Caco-2 (cell line): ENCODE data around the gene CHSY3. TPM values are rescaled to one million over a fixed set of nuclear protein-coding genes. Genes with fewer than 3 reads are reported as not detected.

ENCODE experiments used
- BruUV-seq: library from RNA; stranded (reverse); fragments of 400-500 nt; replicated peaks from 2 replicates; lab custom pipeline; 2021; lab: Mats Ljungman, UMichigan
- CTCF ChIA-PET: fragments of 300-600 bp; sonication (Branson Sonifier 250); formaldehyde crosslinking; loops from one replicate; lab custom pipeline; 2022; ENCODE audit warnings: antibody characterized with exemption; lab: Charles Lee
- POLR2A ChIA-PET: fragments of 300-600 bp; sonication (Branson Sonifier 250); formaldehyde crosslinking; loops from one replicate; lab custom pipeline; 2022; ENCODE audit warnings: antibody characterized with exemption; lab: Charles Lee
- DNase-seq, 2 experiments: peaks; one replicate each; pipeline versions ENCODE4 v3.0.0 to v3.0.0-alpha.2; 2020 to 2022
- H3K27me3 ChIP-seq: replicated peaks from 2 replicates; pipeline ENCODE4 v1.6.0; 2011; ENCODE audit warnings: low read length; ENCODE audit not compliant: control insufficient read depth, insufficient read depth
- H3K36me3 ChIP-seq: 2 replicates; pipeline ENCODE4 v1.5.1; 2011; ENCODE audit warnings: low read length; ENCODE audit not compliant: control insufficient read depth, insufficient read depth
- H3K4me1 ChIP-seq: fragments of 250-450 bp; sonication (Bioruptor Pico); 2 replicates; pipeline ENCODE4 v1.5.1; 2020; ENCODE audit warnings: mild to moderate bottlenecking
- H3K4me3 ChIP-seq: 2 replicates; pipeline ENCODE4 v1.5.1; 2011; ENCODE audit warnings: low read depth, mild to moderate bottlenecking, control low read depth, low read length
- H3K9me3 ChIP-seq: fragments of 250-450 bp; sonication (Bioruptor Pico); 2 replicates; pipeline ENCODE4 v1.5.1; 2020; ENCODE audit warnings: mild to moderate bottlenecking, moderate library complexity
- H3K27ac Mint-ChIP-seq: one replicate; pipeline ENCODE4 v1.8.0; 2022; ENCODE audit warnings: mixed read lengths; ENCODE audit not compliant: unreplicated experiment
- H3K27me3 Mint-ChIP-seq: one replicate; pipeline ENCODE4 v1.8.0; 2022; ENCODE audit warnings: mixed read lengths; ENCODE audit not compliant: insufficient read depth, unreplicated experiment
- H3K36me3 Mint-ChIP-seq: one replicate; pipeline ENCODE4 v1.8.0; 2022; ENCODE audit warnings: mild to moderate bottlenecking, mixed read lengths; ENCODE audit not compliant: insufficient read depth, unreplicated experiment
- H3K4me1 Mint-ChIP-seq: one replicate; pipeline ENCODE4 v1.8.0; 2022; ENCODE audit warnings: low read depth, mixed read lengths; ENCODE audit not compliant: unreplicated experiment
- H3K4me3 Mint-ChIP-seq: one replicate; pipeline ENCODE4 v1.8.0; 2022; ENCODE audit warnings: mild to moderate bottlenecking, moderate library complexity, mixed read lengths; ENCODE audit not compliant: unreplicated experiment
- H3K9me3 Mint-ChIP-seq: one replicate; pipeline ENCODE4 v1.8.0; 2022; ENCODE audit warnings: mixed read lengths; ENCODE audit not compliant: unreplicated experiment
- CTCF ChIP-seq, 2 experiments: fragments of 200-600 bp in 1 of 2; IDR thresholded peaks; 1 replicate in 1 of 2; 2 replicates in 1 of 2; pipeline versions ENCODE4 v1.5.1 to v1.8.0; 2011 to 2022; ENCODE audit warnings: antibody characterized with exemption in 1 of 2, control low read depth in 1 of 2, inconsistent platforms in 1 of 2, low read depth in 1 of 2, low read length in 1 of 2, mild to moderate bottlenecking in 1 of 2, moderate library complexity in 1 of 2; ENCODE audit not compliant: insufficient read depth in 1 of 2, severe bottlenecking in 1 of 2, unreplicated experiment in 1 of 2
- intact Hi-C: fragments of 100-400 bp; cut with micrococcal nuclease; formaldehyde crosslinking; loops from one replicate; pipeline ENCODE4 v1.10.0; 2022; ENCODE audit not compliant: unreplicated experiment
- total RNA-seq: library from RNA; stranded (reverse); gene quantifications from 2 replicates; pipeline ENCODE4 v1.2.3, GENCODE V29; 2022

The CHSY3 gene
- total RNA-seq, 1 experiment from 2014 or later = 0.32 TPM

- POLR2A ChIA-PET = no interaction called here
- CTCF ChIA-PET = no interaction called here
- Histone ChIP-seq H3K36me3 (no peaks in the 10 kb centered on the region), H3K9me3 (0 out of 2 replicates have a peak, but pooled peaks cover 5% of the 10 kb centered on the region), H3K4me1 (no peaks in the 10 kb centered on the region), H3K27me3 (no peaks in the 10 kb centered on the region), H3K4me3 (no peak overlapping the region)
- no peak for DNase-seq
- no peak for TF ChIP-seq CTCF (IDR thresholded peaks at IDR 0.05; ENCODE audit: insufficient read depth in 1 of 2, low read depth in 1 of 2, low read length in 1 of 2, severe bottlenecking in 1 of 2, unreplicated experiment in 1 of 2)
- no peak overlapping the region for H3K27ac Mint-ChIP-seq
- no TSS peak for BruUV-seq
- intact Hi-C loops = no loop called here
- H3K4me3 Mint-ChIP-seq = no peak overlapping the region
- H3K36me3 Mint-ChIP-seq = no peaks in the 10 kb centered on the region
- no peaks in the 10 kb centered on the region for H3K4me1 Mint-ChIP-seq
- H3K27me3 Mint-ChIP-seq = peaks cover 9% of the 10 kb centered on the region
- H3K9me3 Mint-ChIP-seq = no peaks in the 10 kb centered on the region
Observed at GRCh38 chr5:130096483-130096882, 192.2 kb downstream of the CHSY3 start.

GRCh38 chr5:130099008-130099407 is 194.7 kb downstream of the CHSY3 start:
- intact Hi-C loops = no loop called here
- peaks cover 9% of the 10 kb centered on the region for H3K27me3 Mint-ChIP-seq
- H3K27me3 ChIP-seq = no peaks in the 10 kb centered on the region
- CTCF ChIA-PET = no interaction called here
- no peak overlapping the region for H3K4me3 ChIP-seq
- BruUV-seq = no TSS peak
- H3K9me3 Mint-ChIP-seq = no peaks in the 10 kb centered on the region
- H3K9me3 ChIP-seq = no peaks in the 10 kb centered on the region
- POLR2A ChIA-PET = no interaction called here
- H3K4me1 ChIP-seq = no peaks in the 10 kb centered on the region
- no peak overlapping the region for H3K27ac Mint-ChIP-seq
- no peaks in the 10 kb centered on the region for H3K4me1 Mint-ChIP-seq
- DNase-seq = no peak
- H3K36me3 ChIP-seq = no peaks in the 10 kb centered on the region
- no peaks in the 10 kb centered on the region for H3K36me3 Mint-ChIP-seq
- no peak for TF ChIP-seq CTCF (IDR thresholded peaks at IDR 0.05; ENCODE audit: insufficient read depth in 1 of 2, low read depth in 1 of 2, low read length in 1 of 2, severe bottlenecking in 1 of 2, unreplicated experiment in 1 of 2)
- no peak overlapping the region for H3K4me3 Mint-ChIP-seq

- no TSS peak for BruUV-seq
Observed at GRCh38 chr5:130102375-130102774, 198.1 kb downstream of the CHSY3 start.

More at GRCh38 chr5:130102375-130102774, 198.1 kb downstream of the CHSY3 start:
- Mint-ChIP-seq H3K4me3 (no peak overlapping the region), H3K9me3 (no peaks in the 10 kb centered on the region), H3K36me3 (no peaks in the 10 kb centered on the region), H3K4me1 (no peaks in the 10 kb centered on the region), H3K27ac (no peak overlapping the region), H3K27me3 (peaks cover 4% of the 10 kb centered on the region)
- Histone ChIP-seq H3K36me3 (no peaks in the 10 kb centered on the region), H3K27me3 (no peaks in the 10 kb centered on the region), H3K9me3 (no peaks in the 10 kb centered on the region), H3K4me1 (no peaks in the 10 kb centered on the region), H3K4me3 (no peak overlapping the region)
- POLR2A ChIA-PET = no interaction called here
- TF ChIP-seq CTCF (IDR thresholded peaks at IDR 0.05; ENCODE audit: insufficient read depth in 1 of 2, low read depth in 1 of 2, low read length in 1 of 2, severe bottlenecking in 1 of 2, unreplicated experiment in 1 of 2) = no peak
- DNase-seq = no peak
- intact Hi-C loops = no loop called here
- CTCF ChIA-PET = no interaction called here
